Endodermal cell (in vitro differentiated cells): ENCODE measurements around the gene ZCCHC17. TPM values are rescaled to one million over a fixed set of nuclear protein-coding genes. Genes with fewer than 3 reads are reported as not detected.
A peak's percentile ranks its signal among the peaks of the same experiment; 100 is the strongest.
"Not testable (repeated sequence)": the region's sequence is repeated elsewhere in the genome, so short reads cannot be mapped to it uniquely, and the experiment has no call there.

Experiments used
- DNase-seq: peaks from one replicate; pipeline ENCODE4 v3.0.0-alpha.2; 2017
- H3K27ac ChIP-seq: 2 replicates; pipeline ENCODE4 v1.5.1; 2013; ENCODE audit warnings: mild to moderate bottlenecking, low read depth, low read length, moderate library complexity
- H3K27me3 ChIP-seq: 2 replicates; pipeline ENCODE4 v1.6.1; 2013; ENCODE audit warnings: mild to moderate bottlenecking, low read length, moderate library complexity; ENCODE audit not compliant: insufficient read depth, control insufficient read depth, poor library complexity, severe bottlenecking
- H3K36me3 ChIP-seq: 2 replicates; pipeline ENCODE4 v1.7.0; 2013; ENCODE audit warnings: mild to moderate bottlenecking, low read length, moderate library complexity; ENCODE audit not compliant: control insufficient read depth, insufficient read depth
- H3K4me1 ChIP-seq: one replicate; pipeline ENCODE4 v1.7.0; 2013; ENCODE audit warnings: low read length; ENCODE audit not compliant: control insufficient read depth, insufficient read depth
- H3K4me3 ChIP-seq: 2 replicates; pipeline ENCODE4 v1.5.1; 2013; ENCODE audit warnings: mild to moderate bottlenecking, low read length, moderate library complexity
- H3K9ac ChIP-seq: 2 replicates; pipeline ENCODE4 v1.6.1; 2013; ENCODE audit warnings: mild to moderate bottlenecking, low read length, moderate library complexity; ENCODE audit not compliant: poor library complexity, severe bottlenecking; ENCODE audit errors: extremely low read depth
- H3K9me3 ChIP-seq: 2 replicates; pipeline ENCODE4 v1.6.1; 2013; ENCODE audit warnings: mild to moderate bottlenecking, low read length, moderate library complexity; ENCODE audit not compliant: control insufficient read depth
- H3K27ac Mint-ChIP-seq: 2 replicates; pipeline ENCODE4 v1.8.0; 2020; ENCODE audit warnings: mixed read lengths
- H3K27me3 Mint-ChIP-seq: 2 replicates; pipeline ENCODE4 v1.8.0; 2021; ENCODE audit warnings: mild to moderate bottlenecking, mixed read lengths; ENCODE audit not compliant: insufficient read depth
- H3K36me3 Mint-ChIP-seq: 2 replicates; pipeline ENCODE4 v1.8.0; 2020; ENCODE audit warnings: low read depth, mixed read lengths
- H3K4me1 Mint-ChIP-seq: 2 replicates; pipeline ENCODE4 v1.8.0; 2020; ENCODE audit warnings: mixed read lengths
- H3K4me3 Mint-ChIP-seq: 2 replicates; pipeline ENCODE4 v1.8.0; 2020; ENCODE audit warnings: mild to moderate bottlenecking, moderate library complexity, mixed read lengths
- H3K9me3 Mint-ChIP-seq: 2 replicates; pipeline ENCODE4 v1.8.0; 2020; ENCODE audit warnings: mild to moderate bottlenecking, mixed read lengths
- CTCF ChIP-seq: fragments of 200-600 bp; sonication (generic); conservative IDR thresholded peaks from 2 replicates; pipeline ENCODE4 v1.5.0; 2021; ENCODE audit warnings: antibody characterized with exemption, mild to moderate bottlenecking
- WGBS, 2 experiments: methylation state at CpG; one replicate each; pipeline versions ENCODE4 v1.1.5 to v1.1.7; 2013; ENCODE audit warnings: missing lambda C conversion rate in 2 of 2, mixed read lengths in 1 of 2; ENCODE audit not compliant: insufficient coverage in 1 of 2, insufficient read length in 1 of 2; 5-methylcytosine and 5-hydroxymethylcytosine counted together
- total RNA-seq, 2 donors: library from RNA; stranded (reverse); fragmentation: NEBNext Ultra II Directional in 1 of 2; extraction: Animal tissue kit (Norgen Biotek cat#: 25700) in 1 of 2; gene quantifications; 2 replicates in 1 of 2; 3 replicates in 1 of 2; pipeline ENCODE4 v1.2.1, GENCODE V29; 2021

The ZCCHC17 gene
- total RNA-seq, 2 donors from 2014 or later, result 47.6 to 53.8 TPM

DNA sequence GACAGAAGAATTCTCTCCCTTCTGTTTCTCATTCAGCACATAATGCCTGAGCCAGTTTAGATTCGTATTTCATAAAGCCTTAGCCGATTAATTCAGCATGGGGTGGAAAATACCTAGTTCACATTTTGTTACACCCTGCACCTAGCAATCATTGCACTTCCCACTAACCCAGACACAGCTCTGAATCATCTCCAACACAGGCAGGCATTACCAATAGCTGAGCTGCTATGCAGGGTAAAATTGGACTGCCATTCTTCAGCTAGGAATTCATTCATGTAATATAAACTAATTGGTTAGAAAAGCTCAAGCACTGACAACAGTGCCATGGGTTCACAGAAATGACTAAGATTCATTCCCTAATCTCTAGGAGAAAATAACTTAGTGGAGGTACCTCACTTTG is 30.3 kb upstream of the ZCCHC17 start:
- no peaks in the 10 kb centered on the region for H3K27me3 Mint-ChIP-seq

DNA sequence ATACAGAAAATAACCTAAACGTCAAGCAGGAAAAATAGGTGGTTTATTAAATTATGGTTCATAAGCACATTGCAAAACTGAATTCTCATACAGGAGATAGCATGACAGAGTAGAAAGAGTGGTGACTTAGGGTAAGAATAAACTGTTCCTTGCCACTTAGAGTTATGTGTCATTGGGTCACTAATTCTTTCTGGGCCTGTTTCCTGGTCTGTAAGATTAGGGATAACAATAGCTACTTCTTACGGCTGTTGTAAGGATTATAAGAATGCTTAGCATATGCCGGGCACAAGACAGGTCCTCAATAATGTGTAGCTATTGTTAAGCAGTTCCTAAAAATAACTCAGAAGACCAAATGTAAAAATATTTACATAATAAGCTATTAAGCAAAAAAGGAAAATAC is 24.5 kb upstream of the ZCCHC17 start:
- H3K4me3 Mint-ChIP-seq, result no peak overlapping the region
- no peak overlapping the region for H3K27ac Mint-ChIP-seq
- WGBS, 2 experiments, result 90 to 100% methylated on average over 1 to 3 of the region's 3 CpGs

More for the DNA sequence above, 30.3 kb upstream of the ZCCHC17 start:
- H3K9ac ChIP-seq, result no peak overlapping the region
- Mint-ChIP-seq H3K4me1 (no peaks in the 10 kb centered on the region), H3K36me3 (peaks cover 84% of the 10 kb centered on the region), H3K9me3 (no peaks in the 10 kb centered on the region), H3K4me3 (no peak overlapping the region), H3K27ac (no peak overlapping the region)
- H3K36me3 ChIP-seq, result peaks cover 91% of the 10 kb centered on the region
- H3K27ac ChIP-seq, result no peak overlapping the region
- H3K4me1 ChIP-seq, result no peaks in the 10 kb centered on the region
- no peaks in the 10 kb centered on the region for H3K27me3 ChIP-seq
- no peak for DNase-seq
- H3K9me3 ChIP-seq, result no peaks in the 10 kb centered on the region
- WGBS, 2 experiments, result 95 to 96% methylated on average over 2 of the region's 2 CpGs
- no peak overlapping the region for H3K4me3 ChIP-seq
- no peak for TF ChIP-seq CTCF

GRCh38 chr1:31273619-31274018 is 23.2 kb upstream of the ZCCHC17 start:
- Histone ChIP-seq H3K4me1 (no peaks in the 10 kb centered on the region), H3K36me3 (peaks cover 86% of the 10 kb centered on the region), H3K9ac (no peak overlapping the region), H3K27ac (no peak overlapping the region), H3K27me3 (no peaks in the 10 kb centered on the region), H3K9me3 (no peaks in the 10 kb centered on the region), H3K4me3 (no peak overlapping the region)
- WGBS, 2 experiments, result 88 to 90% methylated on average over 2 of the region's 2 CpGs
- DNase-seq, result no peak
- Mint-ChIP-seq H3K36me3 (peaks cover 62% of the 10 kb centered on the region), H3K4me1 (no peaks in the 10 kb centered on the region), H3K27ac (peak overlapping the region; percentile 0), H3K9me3 (no peaks in the 10 kb centered on the region), H3K4me3 (no peak overlapping the region), H3K27me3 (no peaks in the 10 kb centered on the region)
- no peak for TF ChIP-seq CTCF

More for the DNA sequence above, 24.5 kb upstream of the ZCCHC17 start:
- no peaks in the 10 kb centered on the region for H3K27me3 Mint-ChIP-seq
- no peak for DNase-seq
- TF ChIP-seq CTCF, result no peak
- no peaks in the 10 kb centered on the region for H3K27me3 ChIP-seq
- H3K9me3 Mint-ChIP-seq, result no peaks in the 10 kb centered on the region
- H3K36me3 Mint-ChIP-seq, result peaks cover 62% of the 10 kb centered on the region
- H3K9me3 ChIP-seq, result no peaks in the 10 kb centered on the region
- H3K4me3 ChIP-seq, result no peak overlapping the region
- H3K36me3 ChIP-seq, result peaks cover 84% of the 10 kb centered on the region
- H3K27ac ChIP-seq, result no peak overlapping the region
- no peaks in the 10 kb centered on the region for H3K4me1 ChIP-seq
- H3K9ac ChIP-seq, result no peak overlapping the region
- H3K4me1 Mint-ChIP-seq, result no peaks in the 10 kb centered on the region

DNA sequence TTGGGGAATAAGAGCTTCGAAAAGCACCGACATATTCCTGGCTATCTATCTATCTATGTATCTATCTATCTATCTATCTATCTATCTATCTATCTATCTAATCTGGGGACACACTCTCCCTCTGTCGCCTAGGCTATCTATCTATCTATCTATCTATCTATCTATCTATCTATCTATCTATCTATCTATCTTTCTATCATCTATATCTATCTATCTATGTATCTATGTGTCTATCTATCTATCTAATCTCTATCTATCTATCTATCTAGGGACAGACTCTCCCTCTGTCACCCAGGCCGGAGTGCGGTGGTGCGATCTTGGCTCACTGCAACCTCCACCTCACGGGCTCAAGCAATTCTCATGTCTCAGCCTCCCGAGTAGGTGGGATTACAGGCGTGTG is 14.4 kb upstream of the ZCCHC17 start:
- not testable (repeated sequence) for H3K4me1 Mint-ChIP-seq, DNase-seq, H3K4me3 ChIP-seq, H3K4me1 ChIP-seq, H3K27ac Mint-ChIP-seq, H3K9ac ChIP-seq, H3K27ac ChIP-seq, H3K9me3 Mint-ChIP-seq, H3K4me3 Mint-ChIP-seq, H3K27me3 ChIP-seq, H3K9me3 ChIP-seq, H3K27me3 Mint-ChIP-seq
- H3K36me3 ChIP-seq, result peaks cover 88% of the 10 kb centered on the region
- 91 to 98% methylated on average over 6 to 9 of the region's 9 CpGs for WGBS, 2 experiments
- peaks cover 82% of the 10 kb centered on the region for H3K36me3 Mint-ChIP-seq

DNA sequence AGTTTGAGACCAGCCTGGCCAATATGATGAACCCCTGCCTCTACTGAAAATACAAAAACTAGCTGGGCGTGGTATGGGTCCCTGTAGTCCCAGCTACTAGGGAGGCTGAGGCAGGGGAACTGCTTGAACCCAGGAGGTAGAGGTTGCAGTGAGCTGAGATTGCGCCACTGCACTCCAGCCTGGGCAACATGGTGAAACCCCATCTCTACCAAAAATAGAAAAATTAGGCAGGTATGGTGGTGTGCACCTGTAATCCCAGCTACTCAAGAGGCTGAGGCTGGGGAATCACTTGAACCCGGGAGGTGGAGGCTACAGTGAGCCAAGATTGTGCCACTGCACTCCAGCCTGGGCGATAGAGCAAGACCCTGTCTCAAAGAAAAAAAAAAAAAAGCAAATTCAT is 9.0 kb upstream of the ZCCHC17 start:
- not testable (repeated sequence) for H3K27ac ChIP-seq, H3K9me3 ChIP-seq, H3K9me3 Mint-ChIP-seq, H3K9ac ChIP-seq, H3K4me1 ChIP-seq, H3K27me3 Mint-ChIP-seq, H3K4me3 Mint-ChIP-seq, H3K4me1 Mint-ChIP-seq, DNase-seq, H3K27ac Mint-ChIP-seq, H3K4me3 ChIP-seq, H3K27me3 ChIP-seq
- 90 to 94% methylated on average over 2 to 4 of the region's 4 CpGs for WGBS, 2 experiments
- H3K36me3 Mint-ChIP-seq, result peaks cover 87% of the 10 kb centered on the region
- H3K36me3 ChIP-seq, result peaks cover 81% of the 10 kb centered on the region
